Stimulated activated CD4-positive, alpha-beta T cell treated with anti-CD3 and anti-CD28 coated beads, TNF-alpha, amount 100 ng/mL, for 48 hours (primary cell): Measurements from ENCODE around the gene ACTG2.
"Not testable (repeated sequence)": the region's sequence is repeated elsewhere in the genome, so short reads cannot be mapped to it uniquely, and the experiment has no call there.

Source experiments
- DNase-seq, 3 donors: peaks; one replicate each; pipeline ENCODE4 v3.0.0-alpha.2; 2020; ENCODE audit warnings: low read depth in 3 of 3

ACTG2 gene

DNA sequence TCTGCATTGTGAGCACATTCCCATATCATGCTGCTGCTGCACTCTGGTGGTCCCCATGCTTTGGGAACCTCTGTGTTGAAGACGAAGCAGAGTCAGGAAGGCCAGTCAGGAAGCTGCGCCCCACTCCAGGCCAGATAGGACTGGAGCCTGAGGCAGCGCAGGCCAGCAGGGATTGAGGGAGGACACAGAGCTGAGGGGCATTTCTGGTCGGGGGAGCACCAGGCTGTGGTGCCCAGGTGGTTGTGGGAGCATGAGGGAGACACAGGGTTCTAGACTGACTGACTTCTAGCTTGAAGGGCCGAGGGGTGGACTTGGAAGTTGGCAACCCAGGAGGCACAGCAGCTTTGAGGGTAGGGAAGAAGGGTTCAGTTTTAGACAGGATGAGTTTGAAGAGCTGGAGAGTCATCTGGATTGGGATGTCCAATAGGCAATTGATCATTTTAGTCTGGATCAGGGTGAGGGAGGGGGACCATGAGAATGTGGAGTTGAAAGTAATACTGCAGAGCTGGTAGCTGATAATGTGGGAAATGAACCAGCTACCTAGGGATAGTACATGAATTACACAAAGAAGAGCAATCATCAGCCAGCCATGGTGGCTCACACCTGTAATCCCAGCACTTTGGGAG lies 1.4 kb upstream of the ACTG2 start:
- DNase-seq = no peak

DNA sequence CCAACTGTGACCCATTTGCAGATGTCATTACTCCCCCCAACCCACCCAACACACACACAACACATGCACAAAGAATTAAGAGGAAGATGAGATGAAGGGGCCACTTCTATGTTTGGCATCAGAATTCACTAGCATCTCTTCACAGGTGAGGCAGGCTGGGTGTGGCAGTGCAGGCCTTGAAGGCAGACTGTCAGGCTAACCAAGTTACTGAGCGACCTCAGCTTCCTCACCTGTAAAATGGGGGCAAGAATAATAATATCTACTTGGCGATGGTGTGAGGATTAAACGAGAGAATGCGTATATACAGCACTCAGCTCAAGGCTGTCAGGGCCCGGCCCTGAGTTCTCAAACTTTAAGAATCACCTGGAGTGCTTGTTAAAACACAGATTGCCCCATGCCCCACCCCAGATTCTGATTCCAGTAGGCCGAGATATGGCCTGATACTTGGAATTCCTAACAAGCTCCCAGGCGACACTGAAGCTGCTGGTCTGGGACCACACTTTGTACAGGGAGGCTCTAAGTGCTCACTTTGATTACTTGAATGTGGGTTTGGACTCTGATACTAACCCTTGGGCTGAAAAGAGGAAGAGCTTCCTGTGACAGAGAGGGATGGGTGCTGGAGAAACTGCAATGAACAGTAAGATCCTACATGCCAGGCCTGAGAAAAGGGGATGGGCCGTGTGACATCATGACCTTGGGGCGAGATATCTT lies 1.1 kb downstream of the ACTG2 start:
- DNase-seq = no peak

DNA sequence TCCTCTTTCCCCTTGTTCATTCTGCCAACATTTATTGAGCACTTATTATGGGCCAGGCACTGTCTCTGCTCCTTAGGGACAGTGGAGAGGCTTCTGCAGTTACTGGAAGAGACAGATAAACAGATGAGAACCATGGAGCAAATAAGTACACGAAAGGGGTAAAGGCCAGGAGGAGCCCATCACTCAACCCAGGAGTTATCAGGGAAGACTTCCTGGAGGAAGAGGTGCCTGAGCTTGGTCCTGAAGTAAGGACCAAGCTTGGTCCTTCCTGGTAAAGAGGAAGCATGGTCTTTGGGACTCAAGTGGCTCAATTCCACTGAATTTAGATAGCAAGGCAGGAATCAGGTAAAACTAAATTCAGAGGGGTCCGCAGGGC lies 1.7 kb downstream of the ACTG2 start:
- DNase-seq = no peak

DNA sequence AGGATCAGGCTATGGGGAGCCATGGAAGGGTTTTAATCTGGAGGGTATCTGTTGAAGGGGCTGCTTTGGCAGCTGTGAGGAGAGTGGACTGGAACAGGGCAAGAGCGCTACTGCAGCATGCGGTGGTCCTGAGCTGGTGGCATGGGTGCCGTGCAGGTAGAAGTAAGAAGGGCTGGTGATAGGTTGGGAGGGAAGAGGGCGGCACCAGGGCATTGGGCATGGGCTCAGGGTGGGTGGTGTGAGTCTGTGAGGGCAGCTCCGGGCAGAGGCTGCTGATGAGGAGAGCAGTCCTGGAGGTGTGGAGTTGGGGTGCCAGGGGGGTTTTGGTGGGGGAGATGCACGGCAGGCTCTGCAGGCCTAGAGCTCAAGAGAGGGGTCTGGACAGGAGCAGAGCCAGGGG lies 2.1 kb downstream of the ACTG2 start:
- DNase-seq = no peak

DNA sequence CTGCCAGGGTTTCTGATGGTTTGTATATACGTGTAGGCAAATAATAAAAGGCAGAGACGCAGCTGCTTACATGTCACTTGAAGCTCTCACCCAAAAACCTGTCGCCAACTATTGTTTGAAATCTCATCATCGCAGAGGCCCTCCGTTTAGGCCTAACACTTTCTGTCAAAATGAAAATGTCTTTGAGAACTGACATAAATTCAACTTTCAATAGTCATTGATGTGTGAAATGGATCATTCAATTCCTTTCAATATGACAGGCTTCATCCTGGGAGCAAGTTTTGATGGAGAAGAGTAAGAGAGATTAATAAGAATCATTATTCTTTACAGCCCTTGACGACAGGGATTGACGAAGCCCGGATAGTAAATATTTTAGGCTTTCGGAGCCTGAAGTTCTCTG lies 2.7 kb downstream of the ACTG2 start:
- no peak for DNase-seq

DNA sequence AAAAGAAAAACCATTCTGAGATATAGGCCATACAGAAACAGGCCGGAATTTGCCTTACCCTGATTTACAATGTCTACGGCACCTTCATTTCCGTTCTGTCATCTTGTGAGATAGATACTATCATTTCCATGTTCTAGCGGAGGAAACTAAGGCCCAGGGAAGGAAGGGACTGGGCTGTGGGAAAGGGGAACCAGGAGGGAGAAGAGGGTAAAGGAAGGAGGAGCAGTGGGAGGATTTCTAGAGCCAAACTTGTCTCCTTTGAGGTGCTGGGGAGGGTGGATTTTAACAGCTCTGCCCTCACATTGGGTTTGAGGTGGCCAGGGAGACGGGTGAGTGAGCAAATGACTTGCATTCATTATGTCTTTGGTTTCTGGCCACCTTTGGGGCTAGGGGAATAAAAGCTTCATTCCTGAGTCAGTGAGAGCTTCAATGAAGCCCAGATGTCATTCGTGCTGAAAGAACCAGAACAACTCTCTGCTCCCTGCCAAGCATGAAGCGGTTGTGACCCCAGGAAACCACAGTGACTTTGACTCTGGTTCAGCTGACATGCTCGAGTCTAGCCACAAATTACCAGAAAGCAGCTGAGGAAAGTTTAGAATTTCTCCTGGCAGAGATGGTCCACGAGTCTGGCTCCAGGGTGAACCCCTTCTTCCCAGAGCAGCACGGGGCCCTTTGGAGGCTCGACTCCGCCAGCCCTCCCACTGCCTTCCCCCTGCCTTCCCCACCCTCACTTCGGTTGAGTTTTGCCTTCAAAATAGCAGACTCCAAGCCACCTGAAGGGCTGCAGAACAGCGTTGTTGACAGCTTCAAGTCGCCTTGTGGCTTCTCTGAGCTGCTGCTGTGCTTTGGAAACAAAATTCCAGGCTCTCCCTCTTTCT lies 3.8 kb downstream of the ACTG2 start:
- peak in 2 of 3 donors; percentile 21 to 27 for DNase-seq

DNA sequence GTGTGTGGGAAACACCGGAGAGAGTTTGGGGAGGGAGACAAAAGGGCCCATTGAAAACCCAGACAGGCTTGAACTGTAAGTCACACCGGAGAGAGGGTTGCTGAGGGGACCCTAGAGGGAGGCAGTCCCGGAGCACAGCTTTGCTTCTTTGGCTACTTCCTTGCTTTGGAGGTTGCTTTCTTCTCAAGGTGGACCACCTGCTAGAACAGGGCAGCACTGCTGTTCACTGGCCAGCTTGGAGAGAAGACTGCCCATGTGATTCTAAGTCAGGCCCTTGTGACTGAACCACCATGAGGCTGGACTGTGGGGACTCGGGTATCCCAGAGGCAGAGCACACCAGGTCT lies 4.4 kb downstream of the ACTG2 start:
- no peak for DNase-seq

DNA sequence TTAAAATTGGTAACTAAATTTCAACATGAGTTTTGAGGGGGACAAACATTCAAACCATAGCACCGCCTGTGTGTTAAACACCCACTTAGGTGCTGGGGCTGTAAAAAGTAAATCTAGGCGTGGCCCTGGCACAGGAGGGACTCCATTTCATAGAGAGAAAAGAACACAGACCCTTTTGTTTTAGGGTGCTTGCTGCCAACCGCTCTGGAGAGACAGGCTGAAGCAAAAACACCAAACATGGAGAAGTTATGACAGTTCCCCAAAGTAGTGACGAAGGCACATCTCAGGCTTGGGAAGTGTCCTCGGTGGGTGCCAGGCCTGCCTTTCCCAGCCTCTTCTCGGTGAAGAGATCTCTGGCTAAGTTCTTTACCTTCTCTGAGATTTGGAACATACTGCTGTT lies 5.1 kb downstream of the ACTG2 start:
- DNase-seq = no peak

DNA sequence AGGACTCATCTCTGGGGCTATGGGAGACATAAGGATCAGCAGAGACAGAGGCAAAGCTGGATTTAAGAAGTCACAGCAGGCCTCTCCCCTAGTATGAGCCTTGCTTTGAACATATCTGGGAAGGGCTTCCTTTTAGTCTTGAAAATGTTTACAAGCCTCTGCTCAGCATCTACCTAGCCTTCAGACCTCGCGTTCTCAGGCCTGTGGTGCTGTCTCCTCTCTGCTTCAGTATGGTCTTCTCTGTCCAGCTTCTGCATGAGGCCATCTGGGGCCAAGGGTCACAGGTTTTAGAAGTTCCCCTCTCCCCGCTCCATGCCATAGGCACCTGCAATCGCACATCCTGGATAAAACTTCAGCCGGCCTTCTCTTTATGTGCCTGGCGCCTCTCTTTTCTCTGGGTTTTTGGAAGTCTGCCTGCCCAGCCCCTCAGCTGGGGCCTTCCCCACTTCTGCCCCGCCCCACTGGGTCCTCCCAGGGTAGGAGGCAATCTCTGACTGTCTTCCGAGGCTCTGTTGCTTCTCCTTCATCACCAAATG lies 7.1 kb downstream of the ACTG2 start:
- DNase-seq = no peak

DNA sequence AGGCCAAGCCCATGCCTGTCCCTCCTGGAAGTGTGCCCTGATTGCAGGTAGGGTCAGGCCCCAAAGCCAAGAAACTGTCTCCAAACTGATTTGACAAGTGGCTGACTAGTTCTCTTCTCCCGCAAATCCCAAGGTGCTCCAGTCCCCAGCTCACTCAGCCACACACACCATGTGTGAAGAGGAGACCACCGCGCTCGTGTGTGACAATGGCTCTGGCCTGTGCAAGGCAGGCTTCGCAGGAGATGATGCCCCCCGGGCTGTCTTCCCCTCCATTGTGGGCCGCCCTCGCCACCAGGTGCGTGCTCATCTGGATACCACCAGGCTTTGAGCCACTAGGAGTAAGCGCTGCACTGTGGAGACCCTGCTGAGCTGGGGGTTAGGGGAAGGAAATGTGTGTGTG lies 8.3 kb downstream of the ACTG2 start:
- no peak for DNase-seq

DNA sequence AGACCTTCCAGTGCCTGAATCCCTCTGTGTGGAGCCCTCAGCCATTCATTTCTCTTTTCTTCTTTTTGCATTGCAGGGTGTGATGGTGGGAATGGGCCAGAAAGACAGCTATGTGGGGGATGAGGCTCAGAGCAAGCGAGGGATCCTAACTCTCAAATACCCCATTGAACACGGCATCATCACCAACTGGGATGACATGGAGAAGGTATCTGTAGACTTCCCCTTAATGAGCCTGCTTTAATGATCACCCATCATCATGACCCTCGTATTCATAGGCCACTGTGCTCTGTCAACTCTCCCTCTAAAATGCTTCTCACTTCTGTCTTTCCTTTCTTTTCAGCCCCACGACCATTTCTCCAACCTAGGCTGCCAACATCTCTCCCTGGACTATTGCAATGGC lies 9.5 kb downstream of the ACTG2 start:
- DNase-seq = no peak

DNA sequence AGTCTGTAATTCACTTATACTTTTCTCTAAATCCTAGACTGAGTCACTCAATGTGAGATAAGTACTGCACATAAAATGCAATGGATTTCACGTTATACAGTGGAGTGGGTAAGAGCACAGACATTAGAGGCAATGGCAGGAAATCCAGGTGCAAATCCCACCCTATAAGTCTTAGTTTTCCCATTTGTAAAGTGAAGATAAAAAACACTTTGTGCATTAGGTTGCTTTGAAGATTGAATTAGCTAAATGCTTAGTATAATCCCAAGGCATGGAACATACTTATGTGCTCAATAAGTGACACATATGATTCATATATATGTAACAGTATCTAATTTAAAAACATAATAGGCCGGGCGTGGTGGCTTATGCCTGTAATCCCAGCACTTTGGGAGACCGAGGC lies 10.5 kb downstream of the ACTG2 start:
- DNase-seq = no peak

DNA sequence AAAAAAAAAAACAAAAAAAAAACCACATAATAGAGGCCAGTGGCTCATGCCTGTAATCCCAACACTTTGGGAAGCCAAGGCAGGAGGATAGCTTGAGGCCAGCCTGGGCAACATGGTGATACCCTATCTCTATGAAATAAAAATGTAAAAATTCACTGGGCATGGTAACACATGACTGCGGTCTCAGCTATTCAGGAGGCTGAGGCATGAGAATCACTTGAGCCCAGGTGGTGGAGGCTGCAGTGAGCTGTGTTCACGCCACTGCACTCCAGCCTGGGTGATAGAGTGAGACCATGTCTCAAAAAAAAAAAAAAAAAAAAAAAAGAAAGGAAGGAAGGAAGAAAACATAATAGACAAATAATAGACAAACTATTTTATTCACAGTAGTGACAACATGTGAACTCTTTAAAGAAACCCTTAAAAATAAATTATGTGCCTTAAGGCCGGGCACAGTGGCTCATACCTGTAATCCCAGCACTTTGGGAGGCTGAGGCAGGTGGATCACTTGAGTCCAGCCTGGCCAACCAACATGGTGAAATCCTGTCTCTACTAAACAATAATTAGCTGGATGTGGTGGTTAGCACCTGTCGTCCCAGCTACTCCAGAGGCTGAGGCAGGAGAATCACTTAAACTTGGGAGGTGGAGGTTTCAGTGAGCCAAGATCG lies 11.3 kb downstream of the ACTG2 start:
- not testable (repeated sequence) for DNase-seq

DNA sequence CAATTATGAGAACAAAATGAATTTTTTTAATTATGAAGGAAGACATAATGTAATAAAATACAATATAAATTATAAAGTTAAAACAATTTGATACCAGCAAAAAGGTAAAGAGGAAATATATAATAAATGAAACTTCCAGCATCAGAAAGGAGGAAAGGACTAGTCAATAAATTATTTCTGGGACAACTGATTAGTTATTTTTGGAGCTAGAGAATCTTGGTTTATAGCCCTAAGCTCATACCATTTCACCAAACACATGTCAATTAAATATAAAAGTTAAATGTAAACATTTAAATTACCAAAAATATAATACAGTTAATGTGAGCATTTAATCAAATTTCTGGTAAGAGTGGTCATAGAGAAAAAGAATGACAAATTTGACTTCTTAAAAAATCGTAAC lies 12.1 kb downstream of the ACTG2 start:
- no peak for DNase-seq

DNA sequence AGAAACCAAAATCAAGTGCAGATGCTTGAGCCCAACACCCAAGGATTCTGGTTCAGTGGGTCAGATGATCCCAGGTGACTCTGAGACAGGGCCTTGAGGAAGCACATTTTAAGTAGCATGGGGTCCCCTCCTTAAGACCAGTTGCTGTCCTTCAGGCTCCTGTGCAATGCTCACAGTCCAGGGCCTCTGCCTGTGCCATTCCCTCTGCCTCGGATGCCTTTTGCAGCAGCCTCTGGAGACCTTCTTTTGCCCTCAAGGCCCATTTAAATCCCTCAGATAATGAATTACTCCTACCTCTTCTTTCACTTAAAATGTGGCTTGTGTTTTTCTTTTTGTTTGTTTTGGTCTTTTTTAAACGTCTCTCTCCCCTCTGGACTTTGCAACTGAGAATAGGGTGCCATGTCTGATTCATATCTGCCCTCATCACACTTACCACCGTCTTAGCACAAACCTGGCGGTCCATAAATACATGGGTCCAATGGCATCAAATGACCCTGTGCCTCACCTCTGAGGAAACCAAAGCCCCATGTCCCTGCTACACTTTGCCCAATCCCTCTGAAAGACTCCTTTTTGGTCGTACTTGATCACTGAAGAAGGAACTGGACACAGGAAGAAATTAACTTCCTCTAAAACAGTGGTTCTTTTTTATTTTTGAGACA lies 14.2 kb downstream of the ACTG2 start:
- no peak for DNase-seq

DNA sequence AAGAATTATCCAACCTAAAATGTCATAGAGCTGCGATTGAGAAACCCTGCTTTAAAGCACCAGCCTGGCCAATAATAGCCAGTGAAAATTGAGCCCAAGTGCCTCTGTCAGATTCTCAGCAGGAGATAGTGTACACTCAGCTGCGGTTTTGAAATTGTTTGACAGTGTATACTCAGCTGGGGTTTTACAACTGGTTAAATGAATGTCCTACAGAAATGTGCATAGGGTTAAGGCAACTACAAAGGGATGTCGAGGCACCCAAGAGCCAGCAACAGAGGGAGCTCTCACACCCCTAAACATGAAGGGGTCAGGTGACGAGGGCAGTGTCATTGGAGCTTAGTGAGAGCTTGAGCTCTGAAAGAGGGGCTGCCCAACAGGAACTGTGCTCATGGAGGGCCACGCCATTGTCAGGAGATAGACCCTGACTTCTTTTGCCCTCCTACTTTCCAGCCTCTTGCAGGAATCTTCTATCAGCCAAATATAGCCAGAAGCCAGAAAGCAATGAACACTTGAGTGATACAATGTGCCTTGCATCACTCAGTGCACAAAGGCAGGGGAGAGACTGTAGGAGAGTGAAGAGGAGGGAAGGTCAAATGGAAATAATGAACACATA lies 15.1 kb downstream of the ACTG2 start:
- no peak for DNase-seq

DNA sequence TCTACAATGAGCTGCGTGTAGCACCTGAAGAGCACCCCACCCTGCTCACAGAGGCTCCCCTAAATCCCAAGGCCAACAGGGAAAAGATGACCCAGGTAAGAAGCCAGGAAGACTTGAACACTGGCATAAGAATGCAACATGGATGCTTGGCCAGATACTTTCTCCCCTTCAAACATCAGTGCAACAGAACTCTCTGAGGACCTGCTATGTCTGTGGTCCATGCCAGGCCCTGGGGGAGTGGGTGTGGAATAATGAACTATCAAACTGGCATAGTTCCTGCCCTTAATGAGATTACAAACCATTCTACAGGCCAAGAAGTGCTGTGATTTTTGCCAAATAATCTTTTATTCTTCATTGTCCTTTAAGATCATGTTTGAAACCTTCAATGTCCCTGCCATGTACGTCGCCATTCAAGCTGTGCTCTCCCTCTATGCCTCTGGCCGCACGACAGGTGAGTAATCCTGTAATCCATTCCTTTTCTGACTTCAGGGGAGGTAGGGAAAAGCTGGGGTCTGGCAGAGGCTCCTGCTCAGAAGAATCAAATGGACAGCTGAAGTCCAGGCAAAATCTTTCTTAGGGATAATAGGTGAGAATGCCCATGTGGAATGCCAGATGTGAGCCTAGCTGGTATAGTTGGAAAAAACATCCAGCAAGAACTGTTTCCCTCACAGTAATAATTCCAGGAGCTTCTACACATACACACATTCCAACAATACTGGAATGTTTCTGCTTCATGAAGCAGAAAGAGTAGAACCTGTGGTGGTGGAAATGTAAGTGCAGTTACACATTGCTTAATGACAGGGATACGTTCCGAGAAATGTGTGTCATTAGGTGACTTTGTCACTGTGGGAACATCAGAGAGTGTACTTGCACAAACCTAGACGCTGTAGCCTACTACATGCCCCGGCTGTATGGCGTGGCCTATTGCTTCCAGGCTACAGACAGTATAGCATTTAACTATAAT lies 16.2 kb downstream of the ACTG2 start:
- DNase-seq = no peak

DNA sequence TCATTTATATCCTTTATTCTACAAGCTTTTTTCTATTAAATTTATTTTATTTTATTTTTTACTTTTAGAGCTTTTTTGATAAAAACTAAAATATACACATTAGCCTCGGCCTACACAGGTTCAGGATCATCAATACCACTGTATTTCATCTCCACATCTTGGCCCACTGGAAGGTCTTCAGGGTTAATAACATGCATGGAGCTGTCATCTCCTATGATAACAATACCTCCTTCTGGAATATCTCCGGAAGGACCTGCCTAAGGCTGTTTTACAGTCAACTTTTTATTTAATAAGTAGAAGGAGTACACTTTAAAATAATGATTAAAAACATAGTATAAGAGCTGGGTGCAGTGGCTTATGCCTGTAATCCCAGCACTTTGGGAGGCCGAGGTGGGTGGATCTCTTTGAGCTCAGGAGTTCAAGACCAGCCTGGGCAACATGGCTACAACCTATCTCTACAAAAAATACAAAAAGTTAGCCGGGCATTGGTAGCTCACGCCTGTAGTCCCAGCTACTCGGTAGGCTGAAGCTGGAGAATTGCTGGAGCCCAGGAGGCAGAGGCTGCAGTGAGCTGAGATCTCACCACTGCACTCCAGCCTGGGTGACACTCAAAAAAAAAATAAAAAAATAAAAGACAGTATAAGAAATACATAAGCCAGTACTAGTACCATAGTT lies 18.2 kb downstream of the ACTG2 start:
- DNase-seq = no peak

DNA sequence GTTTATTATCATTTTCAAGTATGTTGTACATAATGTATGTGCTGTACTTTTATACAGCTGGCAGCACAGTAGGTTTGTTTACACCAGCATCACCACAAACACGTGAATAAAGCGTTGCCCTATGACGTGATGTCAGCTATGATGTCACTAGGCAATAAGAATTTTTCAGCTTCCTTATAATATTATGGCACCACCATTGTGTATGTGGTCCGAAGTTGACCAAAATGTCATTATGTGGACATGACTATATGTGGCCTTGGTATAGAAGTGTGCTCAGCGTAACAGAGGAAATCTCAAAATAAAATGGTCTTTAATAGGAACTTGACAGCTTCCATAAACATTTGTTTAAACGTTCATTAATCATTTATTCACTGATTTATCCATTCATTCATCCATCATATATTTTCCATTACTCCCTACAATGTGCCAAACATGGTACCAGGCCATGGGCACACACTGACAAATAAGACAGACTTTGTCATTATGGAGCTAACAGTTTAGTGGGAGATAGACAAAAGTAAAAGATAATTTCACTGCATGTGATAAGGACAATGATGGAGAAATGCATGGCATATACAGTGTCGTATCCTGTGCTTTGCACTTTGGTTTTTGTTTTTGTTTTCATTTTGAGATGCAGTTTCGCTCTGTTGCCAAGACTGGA lies 18.9 kb downstream of the ACTG2 start:
- no peak for DNase-seq
